Activated naive CD4-positive, alpha-beta T cell treated with anti-CD3 and anti-CD28 coated beads, Interleukin-2, amount 50 U/mL, for 24 hours (primary cell): Measurements from ENCODE around the gene MLF1.

ENCODE experiments used
- H3K27ac Mint-ChIP-seq: one replicate; pipeline ENCODE4 v1.8.0; 2021; ENCODE audit warnings: mild to moderate bottlenecking, mixed read lengths
- H3K27me3 Mint-ChIP-seq: one replicate; pipeline ENCODE4 v1.8.0; 2021; ENCODE audit warnings: mixed read lengths
- H3K36me3 Mint-ChIP-seq: one replicate; pipeline ENCODE4 v1.8.0; 2021; ENCODE audit warnings: mixed read lengths
- H3K4me1 Mint-ChIP-seq: one replicate; pipeline ENCODE4 v1.8.0; 2021; ENCODE audit warnings: mixed read lengths
- H3K4me3 Mint-ChIP-seq: one replicate; pipeline ENCODE4 v1.8.0; 2021; ENCODE audit warnings: mild to moderate bottlenecking, mixed read lengths
- H3K9me3 Mint-ChIP-seq: one replicate; pipeline ENCODE4 v1.8.0; 2021; ENCODE audit warnings: mixed read lengths

The MLF1 gene

GRCh38 chr3:158565076-158565475, 5.9 kb upstream of the MLF1 start:
- H3K36me3 Mint-ChIP-seq = peaks cover 3% of the 10 kb centered on the region
- H3K4me3 Mint-ChIP-seq = no peak overlapping the region
- no peaks in the 10 kb centered on the region for H3K9me3 Mint-ChIP-seq
- H3K27me3 Mint-ChIP-seq = peaks cover 23% of the 10 kb centered on the region
- H3K4me1 Mint-ChIP-seq = peaks cover 1% of the 10 kb centered on the region
- H3K27ac Mint-ChIP-seq = no peak overlapping the region

- peaks cover 34% of the 10 kb centered on the region for H3K27me3 Mint-ChIP-seq
Measured at GRCh38 chr3:158568784-158569183, 2.2 kb upstream of the MLF1 start.

DNA sequence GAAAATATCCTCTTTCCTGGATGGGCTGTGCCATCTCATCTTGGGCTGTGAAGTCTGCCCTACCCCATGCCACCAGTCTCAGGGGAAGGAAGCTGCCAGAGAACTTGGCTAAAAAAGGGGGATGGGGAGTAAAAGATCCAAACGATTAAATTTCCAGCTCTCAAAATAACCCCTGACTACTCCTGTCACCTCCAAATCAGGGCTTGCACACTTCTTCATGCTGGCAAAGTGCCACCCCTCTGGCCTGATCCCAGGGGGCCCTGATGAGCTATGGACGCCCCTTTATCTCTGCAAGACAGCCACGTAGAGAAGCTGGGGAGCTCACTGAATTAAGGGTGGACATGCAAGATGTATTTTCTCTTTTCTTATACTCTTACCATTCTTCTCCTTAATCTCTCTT, 1.2 kb upstream of the MLF1 start:
- H3K4me1 Mint-ChIP-seq = peaks cover 15% of the 10 kb centered on the region

More at GRCh38 chr3:158568784-158569183, 2.2 kb upstream of the MLF1 start:
- peaks cover 15% of the 10 kb centered on the region for H3K4me1 Mint-ChIP-seq
- peaks cover 6% of the 10 kb centered on the region for H3K36me3 Mint-ChIP-seq
- H3K27ac Mint-ChIP-seq = no peak overlapping the region
- no peak overlapping the region for H3K4me3 Mint-ChIP-seq
- H3K9me3 Mint-ChIP-seq = no peaks in the 10 kb centered on the region

DNA sequence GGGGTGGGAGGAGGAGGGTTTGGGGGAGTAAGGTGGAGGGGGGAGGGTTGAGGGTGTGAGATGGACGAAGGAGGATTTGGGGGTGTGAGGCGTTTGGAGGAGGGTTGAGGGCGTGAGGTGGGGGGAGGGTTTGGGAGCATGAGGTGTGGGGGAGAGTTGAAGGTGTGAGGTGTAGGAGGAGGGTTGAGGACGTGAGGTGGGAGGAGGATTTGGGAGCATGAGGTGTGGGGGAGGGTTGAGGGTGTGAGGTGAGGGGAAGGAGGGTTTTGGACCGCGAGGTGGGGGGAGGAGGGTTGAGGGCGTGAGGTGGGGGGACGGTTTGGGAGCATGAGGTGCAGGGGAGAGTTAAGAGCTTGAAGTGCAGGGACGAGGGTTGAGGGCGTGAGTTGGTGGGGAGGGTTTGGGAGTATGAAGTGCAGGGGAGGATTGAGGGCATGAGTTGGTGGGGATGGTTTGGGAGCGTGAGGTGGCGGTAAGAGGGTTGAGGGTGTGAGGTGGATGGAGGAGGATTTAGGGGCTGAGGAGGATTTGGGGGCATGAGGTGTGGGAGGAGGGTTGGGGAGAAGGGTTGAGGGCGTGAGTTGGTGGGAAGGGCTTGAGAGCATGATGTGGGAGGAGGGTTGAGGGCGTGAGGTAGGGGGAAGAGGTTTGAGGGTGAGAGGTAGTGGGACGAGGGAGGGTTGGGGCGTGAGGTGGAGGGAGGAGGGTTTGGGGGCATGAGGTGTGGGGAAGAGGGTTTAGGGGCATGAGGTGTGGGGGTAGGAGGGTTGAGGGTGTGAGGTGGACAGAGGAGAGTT, 1.2 kb downstream of the MLF1 start:
- Mint-ChIP-seq H3K27ac (no peak overlapping the region), H3K9me3 (no peaks in the 10 kb centered on the region), H3K36me3 (peaks cover 3% of the 10 kb centered on the region), H3K4me3 (no peak overlapping the region), H3K27me3 (peaks cover 35% of the 10 kb centered on the region), H3K4me1 (peaks cover 15% of the 10 kb centered on the region)

More for the DNA sequence above, 1.2 kb upstream of the MLF1 start:
- H3K27ac Mint-ChIP-seq = no peak overlapping the region
- peaks cover 34% of the 10 kb centered on the region for H3K27me3 Mint-ChIP-seq
- H3K9me3 Mint-ChIP-seq = no peaks in the 10 kb centered on the region
- no peak overlapping the region for H3K4me3 Mint-ChIP-seq
- H3K36me3 Mint-ChIP-seq = peaks cover 6% of the 10 kb centered on the region

GRCh38 chr3:158572766-158573060, 1.7 kb downstream of the MLF1 start:
- peaks cover 37% of the 10 kb centered on the region for H3K27me3 Mint-ChIP-seq
- no peak overlapping the region for H3K4me3 Mint-ChIP-seq
- H3K36me3 Mint-ChIP-seq = peaks cover 3% of the 10 kb centered on the region
- H3K9me3 Mint-ChIP-seq = no peaks in the 10 kb centered on the region
- H3K4me1 Mint-ChIP-seq = peaks cover 15% of the 10 kb centered on the region
- no peak overlapping the region for H3K27ac Mint-ChIP-seq

DNA sequence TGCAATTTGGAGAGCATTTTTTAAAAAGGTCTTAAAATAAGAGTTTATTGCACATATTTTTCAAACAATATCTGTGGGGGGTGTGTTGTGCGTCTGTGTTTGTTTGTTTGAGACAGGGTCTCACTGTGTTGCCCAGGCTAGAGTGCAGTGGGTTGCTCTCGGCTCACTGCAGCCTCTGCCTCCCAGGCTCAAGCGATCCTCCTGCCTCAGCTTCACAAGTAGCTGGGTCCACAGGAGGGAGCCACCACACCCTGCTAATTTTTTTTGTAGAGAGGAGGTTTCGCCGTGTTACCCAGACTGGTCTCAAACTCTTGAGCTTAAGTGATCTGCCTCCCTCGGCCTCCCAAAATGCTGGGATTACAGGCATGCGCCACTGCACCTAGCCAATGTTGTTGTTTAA, 2.7 kb downstream of the MLF1 start:
- Mint-ChIP-seq H3K9me3 (no peaks in the 10 kb centered on the region), H3K36me3 (peaks cover 3% of the 10 kb centered on the region), H3K4me1 (peaks cover 15% of the 10 kb centered on the region)

DNA sequence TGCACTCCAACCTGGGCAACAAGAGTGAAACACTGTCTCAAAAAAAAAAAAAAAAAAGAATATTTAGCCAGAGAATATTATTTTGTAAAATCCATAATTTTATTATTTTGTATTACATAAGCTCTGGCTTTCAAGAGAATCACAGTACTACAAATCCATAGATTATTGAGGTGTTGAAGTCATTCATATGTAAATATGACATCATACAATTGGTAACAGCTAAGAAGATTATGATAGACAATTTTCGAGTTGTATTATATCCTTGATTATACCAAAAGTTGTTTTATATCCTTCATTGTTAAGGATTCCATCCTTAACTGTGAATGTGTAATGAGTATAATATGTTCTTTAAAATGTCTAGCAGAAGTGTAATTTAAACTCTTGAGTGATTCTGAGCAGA, 3.7 kb downstream of the MLF1 start:
- peaks cover 3% of the 10 kb centered on the region for H3K36me3 Mint-ChIP-seq

More for the DNA sequence above, 2.7 kb downstream of the MLF1 start:
- H3K4me3 Mint-ChIP-seq = no peak overlapping the region
- peaks cover 33% of the 10 kb centered on the region for H3K27me3 Mint-ChIP-seq
- H3K27ac Mint-ChIP-seq = no peak overlapping the region

GRCh38 chr3:158590223-158590622, 19.2 kb downstream of the MLF1 start:
- no peak overlapping the region for H3K27ac Mint-ChIP-seq
- H3K9me3 Mint-ChIP-seq = no peaks in the 10 kb centered on the region
- no peak overlapping the region for H3K4me3 Mint-ChIP-seq
- H3K27me3 Mint-ChIP-seq = peaks cover 7% of the 10 kb centered on the region
- no peaks in the 10 kb centered on the region for H3K36me3 Mint-ChIP-seq
- H3K4me1 Mint-ChIP-seq = no peaks in the 10 kb centered on the region

More for the DNA sequence above, 3.7 kb downstream of the MLF1 start:
- Mint-ChIP-seq H3K4me3 (no peak overlapping the region), H3K27me3 (peaks cover 29% of the 10 kb centered on the region), H3K4me1 (peaks cover 15% of the 10 kb centered on the region), H3K27ac (no peak overlapping the region), H3K9me3 (no peaks in the 10 kb centered on the region)

DNA sequence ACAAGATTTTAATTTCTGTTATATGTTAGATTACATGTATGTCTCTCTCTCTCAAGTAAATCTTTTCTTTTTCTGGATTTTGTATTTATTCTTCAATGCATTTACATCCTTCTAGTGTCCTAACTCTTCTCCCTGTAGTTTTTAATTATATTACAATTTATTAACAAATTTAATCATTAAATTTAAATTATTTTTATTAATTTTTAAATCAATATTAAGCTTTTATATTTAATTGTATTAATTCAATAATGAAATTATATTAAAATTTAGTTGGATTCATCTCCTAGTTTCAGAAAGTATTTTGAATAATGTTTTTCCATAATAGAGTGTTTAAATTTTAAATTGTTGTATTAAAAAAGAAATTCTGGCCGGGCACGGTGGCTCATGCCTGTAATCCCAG, 29.8 kb downstream of the MLF1 start:
- no peaks in the 10 kb centered on the region for H3K9me3 Mint-ChIP-seq
- H3K4me3 Mint-ChIP-seq = no peak overlapping the region
- no peaks in the 10 kb centered on the region for H3K27me3 Mint-ChIP-seq
- no peak overlapping the region for H3K27ac Mint-ChIP-seq
- no peaks in the 10 kb centered on the region for H3K36me3 Mint-ChIP-seq
- H3K4me1 Mint-ChIP-seq = no peaks in the 10 kb centered on the region

DNA sequence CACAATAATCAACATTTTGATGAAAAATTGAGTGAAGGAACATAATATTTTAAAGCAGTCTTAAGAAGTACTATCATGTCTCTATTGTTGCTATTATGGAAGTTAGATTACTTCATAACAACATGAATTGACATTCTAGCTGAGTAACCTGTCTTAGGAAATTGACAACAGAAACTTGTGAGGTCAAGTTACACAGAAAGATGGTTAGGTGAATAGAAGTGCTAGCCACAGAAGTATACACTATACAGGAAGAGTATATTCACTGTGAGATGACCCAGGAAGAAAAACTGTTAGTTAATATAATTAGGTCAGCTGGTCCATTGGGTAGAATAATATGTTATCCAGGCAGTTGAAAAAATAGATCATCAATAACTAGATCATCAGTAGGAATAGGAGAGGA, 31.2 kb downstream of the MLF1 start:
- Mint-ChIP-seq H3K27ac (no peak overlapping the region), H3K27me3 (no peaks in the 10 kb centered on the region), H3K36me3 (no peaks in the 10 kb centered on the region), H3K4me1 (no peaks in the 10 kb centered on the region), H3K4me3 (no peak overlapping the region), H3K9me3 (no peaks in the 10 kb centered on the region)

DNA sequence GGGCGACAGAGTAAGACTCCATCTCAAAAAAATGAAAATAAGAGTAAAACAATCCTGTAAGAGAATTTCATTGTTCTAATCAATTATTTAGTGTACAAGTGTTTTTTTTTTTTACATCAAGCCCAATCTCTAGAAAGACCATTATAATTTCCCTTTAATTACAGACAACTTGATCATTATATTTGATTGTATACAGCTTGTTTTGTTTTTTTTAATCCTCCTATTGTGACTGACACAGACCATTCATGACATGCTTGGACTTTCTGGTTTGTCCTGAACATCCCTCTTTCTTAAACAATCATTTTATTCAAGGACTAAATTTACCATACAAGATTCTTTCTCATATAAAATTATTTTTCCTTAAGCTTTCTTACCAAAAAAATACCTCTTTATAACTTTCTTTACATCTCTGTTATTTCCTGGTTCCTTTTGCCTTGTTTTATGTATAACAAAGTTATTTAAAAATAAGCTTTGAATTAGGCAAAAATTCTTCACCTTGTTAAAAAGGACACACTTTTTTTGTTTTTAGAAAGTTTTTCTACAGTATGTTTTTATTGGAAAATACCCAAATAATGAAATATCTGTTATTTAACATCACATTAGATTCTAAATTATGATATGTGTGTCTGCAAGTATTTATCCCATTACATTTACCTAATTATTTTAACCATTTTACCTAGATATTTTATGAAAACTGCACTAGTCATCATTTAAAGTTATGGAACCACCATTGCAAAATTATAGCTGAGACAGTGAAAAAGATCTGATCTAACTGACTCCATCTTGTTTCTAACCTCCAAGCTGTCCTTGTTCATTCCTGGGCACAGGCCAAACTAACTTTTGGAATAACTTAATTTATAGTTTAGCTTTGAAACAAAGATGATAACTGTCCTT, 47.2 kb downstream of the MLF1 start:
- Mint-ChIP-seq H3K4me1 (no peaks in the 10 kb centered on the region), H3K27ac (no peak overlapping the region), H3K27me3 (peaks cover 12% of the 10 kb centered on the region), H3K9me3 (peaks cover 6% of the 10 kb centered on the region), H3K36me3 (peaks cover 3% of the 10 kb centered on the region), H3K4me3 (no peak overlapping the region)

DNA sequence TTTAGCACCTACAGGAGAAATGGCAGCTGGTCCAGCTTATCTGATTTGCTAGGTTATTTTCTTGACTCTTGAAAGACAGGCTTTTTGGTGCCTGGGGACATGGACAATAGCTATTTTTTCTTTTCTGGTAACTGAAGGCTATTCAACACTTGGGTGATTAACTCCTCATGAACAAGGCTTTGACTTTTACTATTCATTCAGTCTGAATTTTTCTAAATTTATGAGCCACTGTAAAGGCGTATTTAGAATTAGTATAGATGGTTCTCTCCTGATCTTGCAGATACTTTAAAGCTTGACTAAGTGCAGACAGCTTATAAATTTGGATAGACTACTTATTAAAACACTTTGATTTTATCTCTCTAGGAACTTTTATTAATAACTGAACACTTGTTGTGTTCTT, 54.9 kb downstream of the MLF1 start:
- no peak overlapping the region for H3K4me3 Mint-ChIP-seq
- peaks cover 13% of the 10 kb centered on the region for H3K27me3 Mint-ChIP-seq
- H3K9me3 Mint-ChIP-seq = peaks cover 6% of the 10 kb centered on the region
- H3K27ac Mint-ChIP-seq = no peak overlapping the region
- no peaks in the 10 kb centered on the region for H3K4me1 Mint-ChIP-seq
- H3K36me3 Mint-ChIP-seq = no peaks in the 10 kb centered on the region

DNA sequence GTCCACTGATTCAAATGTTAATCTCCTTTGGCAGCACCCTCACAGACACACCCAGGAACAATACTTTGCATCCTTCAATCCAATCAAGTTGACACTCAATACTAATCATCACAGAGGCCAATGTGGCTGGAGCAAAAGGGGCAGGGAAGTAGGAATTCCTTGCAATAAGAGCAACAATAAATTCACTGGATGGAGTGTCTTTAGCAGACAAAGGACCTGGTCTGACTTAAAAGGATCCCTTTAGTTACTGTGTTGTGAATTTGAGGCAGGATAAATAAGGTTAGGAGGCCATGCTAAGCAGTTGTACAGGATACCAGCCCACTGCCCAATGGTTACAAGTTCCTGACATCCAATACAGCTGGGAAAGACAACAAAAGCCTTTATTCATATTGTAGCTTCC, 61.0 kb downstream of the MLF1 start:
- Mint-ChIP-seq H3K4me1 (no peaks in the 10 kb centered on the region), H3K36me3 (no peaks in the 10 kb centered on the region), H3K27me3 (peaks cover 12% of the 10 kb centered on the region), H3K27ac (no peak overlapping the region), H3K4me3 (no peak overlapping the region), H3K9me3 (no peaks in the 10 kb centered on the region)

DNA sequence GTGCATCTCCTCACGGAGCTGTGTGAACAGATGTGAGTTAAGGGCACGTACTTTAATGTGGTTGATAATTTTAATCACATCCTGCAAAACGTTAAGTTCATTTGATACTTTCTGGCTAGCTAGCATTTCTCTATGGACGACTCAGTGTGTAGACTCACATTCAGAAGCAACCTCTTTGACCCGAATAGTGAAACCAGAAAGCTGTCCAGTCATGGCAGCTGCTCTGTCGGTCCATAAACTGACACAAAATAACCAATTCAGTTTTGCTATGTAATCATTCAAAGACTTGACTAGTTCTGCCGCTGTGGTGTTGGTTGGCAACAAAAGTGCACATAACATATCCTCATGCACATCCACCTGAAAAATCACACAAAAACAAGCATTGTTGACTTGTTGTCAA, 69.7 kb downstream of the MLF1 start:
- Mint-ChIP-seq H3K36me3 (no peaks in the 10 kb centered on the region), H3K4me1 (peaks cover 14% of the 10 kb centered on the region), H3K27me3 (no peaks in the 10 kb centered on the region), H3K4me3 (no peak overlapping the region), H3K9me3 (no peaks in the 10 kb centered on the region), H3K27ac (no peak overlapping the region)

DNA sequence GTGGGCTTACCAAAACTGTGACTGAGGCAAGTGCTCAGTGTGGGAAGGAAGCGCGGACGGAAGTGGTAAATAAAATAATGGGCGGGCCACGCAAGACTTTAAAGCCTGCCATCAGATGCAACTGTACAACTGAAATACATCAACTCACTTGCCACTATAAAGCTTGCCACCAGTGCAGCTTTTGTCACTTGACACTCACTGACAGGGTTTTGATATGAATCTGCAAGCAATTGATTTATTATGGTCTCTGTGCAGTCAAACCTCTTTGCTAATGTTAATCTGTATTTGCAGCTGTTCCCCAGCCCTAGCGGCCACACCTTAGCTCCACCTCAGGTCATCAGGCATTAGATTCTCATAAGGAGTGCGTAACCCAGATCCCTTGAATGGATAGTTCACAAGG, 71.0 kb downstream of the MLF1 start:
- peaks cover 24% of the 10 kb centered on the region for H3K4me1 Mint-ChIP-seq
- no peak overlapping the region for H3K27ac Mint-ChIP-seq
- H3K4me3 Mint-ChIP-seq = no peak overlapping the region
- no peaks in the 10 kb centered on the region for H3K27me3 Mint-ChIP-seq
- H3K36me3 Mint-ChIP-seq = peaks cover 2% of the 10 kb centered on the region
- no peaks in the 10 kb centered on the region for H3K9me3 Mint-ChIP-seq

DNA sequence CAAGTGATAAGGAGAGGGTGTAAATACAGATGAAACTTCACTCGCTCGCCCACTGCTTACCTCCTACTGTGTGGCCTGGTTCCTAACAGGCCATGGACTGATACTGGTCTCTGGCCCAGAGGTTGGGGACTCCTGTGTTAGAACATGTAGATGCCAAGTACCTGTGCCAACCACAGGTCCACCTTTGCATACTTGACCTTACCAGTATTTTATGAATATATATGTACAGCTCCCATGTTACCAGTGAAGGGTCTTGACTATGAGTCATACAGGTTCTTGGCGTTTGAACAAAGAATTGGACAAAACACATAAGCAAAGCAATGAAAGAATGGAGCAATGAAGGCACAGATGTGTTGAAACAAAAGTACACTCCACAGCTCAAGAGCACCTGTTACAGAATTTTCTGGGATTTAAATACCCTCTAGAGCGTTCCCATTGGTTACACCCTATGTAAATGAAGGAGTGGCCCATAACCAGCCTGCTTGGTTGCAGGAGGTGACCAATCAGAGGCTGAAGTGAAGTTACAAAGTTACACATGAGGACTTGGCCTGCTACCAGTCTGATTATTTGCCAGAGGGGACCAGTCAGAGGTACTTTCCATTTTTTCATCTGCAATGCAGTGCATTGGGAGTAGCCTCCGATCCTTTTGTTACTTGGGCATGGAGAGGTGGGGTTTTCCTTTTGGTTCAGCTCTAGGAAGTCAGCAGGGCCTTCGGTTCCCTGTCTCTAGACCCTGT, 71.6 kb downstream of the MLF1 start:
- H3K27me3 Mint-ChIP-seq = no peaks in the 10 kb centered on the region
- no peaks in the 10 kb centered on the region for H3K9me3 Mint-ChIP-seq
- H3K36me3 Mint-ChIP-seq = peaks cover 2% of the 10 kb centered on the region
- H3K4me1 Mint-ChIP-seq = peaks cover 29% of the 10 kb centered on the region
- H3K27ac Mint-ChIP-seq = no peak overlapping the region
- H3K4me3 Mint-ChIP-seq = no peak overlapping the region
